Measurements from ENCODE around the gene ALPK3.

The ALPK3 gene

DNA sequence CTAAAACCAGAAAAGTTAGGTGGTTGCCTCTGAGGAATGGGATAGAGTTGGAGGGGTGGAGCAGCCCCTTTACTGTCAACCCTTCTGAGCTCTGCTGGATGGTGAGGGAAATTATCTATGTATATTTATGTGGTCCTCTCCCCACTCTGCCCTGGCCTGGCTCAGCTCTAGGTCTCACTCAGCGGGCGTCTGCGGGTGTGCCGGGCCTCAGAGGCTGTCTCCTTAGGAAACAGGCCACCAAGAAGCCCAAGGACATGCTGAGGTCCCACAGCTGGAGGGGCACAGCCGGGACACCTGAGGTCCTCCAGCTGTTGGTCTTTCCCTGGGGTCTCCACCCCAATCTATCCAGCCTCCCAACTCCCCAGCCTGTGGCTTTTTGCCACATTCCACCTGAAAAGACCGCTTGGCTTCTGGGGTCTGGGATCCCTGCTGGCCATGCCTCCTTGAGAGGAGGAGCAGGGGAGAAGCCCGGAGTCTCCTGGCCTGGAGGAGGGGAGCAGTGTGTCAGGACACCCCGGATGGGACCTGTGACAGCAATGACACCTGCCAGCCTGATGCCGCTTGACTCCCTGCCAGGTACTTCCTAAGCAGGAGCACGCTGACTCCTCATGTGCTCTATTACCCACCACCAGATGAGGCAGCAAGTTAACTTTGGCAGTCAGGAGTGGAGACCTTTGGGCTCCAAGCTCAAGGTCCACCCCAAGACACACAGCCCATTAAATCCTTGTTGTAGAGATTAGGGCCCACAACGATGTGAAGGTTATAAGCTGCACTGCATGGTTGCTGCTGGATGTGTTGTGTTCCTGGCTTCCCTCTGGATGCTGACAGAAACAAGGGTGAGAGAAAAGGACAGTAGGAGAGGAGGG is 67.0 kb downstream of the ALPK3 start, which contains the start of gene SLC28A1:
SLC28A1 (plus strand) TSS at position 747 of the 866 bp plus-strand sequence. CDS start 3,099 bp downstream, outside the sequence.
- no peak within 1 kb of the TSS for H3K4me3 ChIP-seq (ENCODE audit: low read depth, low read length)
- DNase-seq (ENCODE audit: low read depth, low spot score), result no peak
- TF ChIP-seq, protein P1, sequence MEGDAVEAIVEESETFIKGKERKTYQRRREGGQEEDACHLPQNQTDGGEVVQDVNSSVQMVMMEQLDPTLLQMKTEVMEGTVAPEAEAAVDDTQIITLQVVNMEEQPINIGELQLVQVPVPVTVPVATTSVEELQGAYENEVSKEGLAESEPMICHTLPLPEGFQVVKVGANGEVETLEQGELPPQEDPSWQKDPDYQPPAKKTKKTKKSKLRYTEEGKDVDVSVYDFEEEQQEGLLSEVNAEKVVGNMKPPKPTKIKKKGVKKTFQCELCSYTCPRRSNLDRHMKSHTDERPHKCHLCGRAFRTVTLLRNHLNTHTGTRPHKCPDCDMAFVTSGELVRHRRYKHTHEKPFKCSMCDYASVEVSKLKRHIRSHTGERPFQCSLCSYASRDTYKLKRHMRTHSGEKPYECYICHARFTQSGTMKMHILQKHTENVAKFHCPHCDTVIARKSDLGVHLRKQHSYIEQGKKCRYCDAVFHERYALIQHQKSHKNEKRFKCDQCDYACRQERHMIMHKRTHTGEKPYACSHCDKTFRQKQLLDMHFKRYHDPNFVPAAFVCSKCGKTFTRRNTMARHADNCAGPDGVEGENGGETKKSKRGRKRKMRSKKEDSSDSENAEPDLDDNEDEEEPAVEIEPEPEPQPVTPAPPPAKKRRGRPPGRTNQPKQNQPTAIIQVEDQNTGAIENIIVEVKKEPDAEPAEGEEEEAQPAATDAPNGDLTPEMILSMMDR (IDR thresholded peaks at IDR 0.05; ENCODE audit: low read depth, low read length), result no peak
- in situ Hi-C loops (cut with HindIII; ENCODE audit: low sequenced_read_pairs), result no loop called here

DNA sequence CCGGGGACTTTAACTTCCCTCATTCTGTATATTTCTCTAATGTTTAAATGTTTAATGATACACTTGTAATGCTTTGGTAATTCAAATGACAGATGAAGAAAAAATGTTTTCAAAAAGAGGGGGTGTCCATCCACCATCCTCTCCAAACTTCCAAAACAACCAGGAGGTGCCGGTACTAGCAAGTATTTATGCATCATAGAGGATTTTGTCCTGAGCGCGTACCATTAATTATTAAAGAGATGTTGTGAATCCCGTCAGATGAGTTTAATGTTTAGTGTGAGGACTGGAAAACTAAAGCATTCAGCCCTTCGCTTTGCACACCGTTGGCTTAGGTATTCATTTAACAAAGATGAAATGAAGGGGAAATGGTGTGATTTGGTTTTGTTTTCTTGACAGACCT is 68.6 kb downstream of the ALPK3 start:
- no peak overlapping the region for H3K4me3 ChIP-seq (ENCODE audit: low read depth, low read length)
- no peak for DNase-seq (ENCODE audit: low read depth, low spot score)
- TF ChIP-seq, protein P1 (IDR thresholded peaks at IDR 0.05; ENCODE audit: low read depth, low read length), result no peak
- in situ Hi-C loops (cut with HindIII; ENCODE audit: low sequenced_read_pairs), result no loop called here

DNA sequence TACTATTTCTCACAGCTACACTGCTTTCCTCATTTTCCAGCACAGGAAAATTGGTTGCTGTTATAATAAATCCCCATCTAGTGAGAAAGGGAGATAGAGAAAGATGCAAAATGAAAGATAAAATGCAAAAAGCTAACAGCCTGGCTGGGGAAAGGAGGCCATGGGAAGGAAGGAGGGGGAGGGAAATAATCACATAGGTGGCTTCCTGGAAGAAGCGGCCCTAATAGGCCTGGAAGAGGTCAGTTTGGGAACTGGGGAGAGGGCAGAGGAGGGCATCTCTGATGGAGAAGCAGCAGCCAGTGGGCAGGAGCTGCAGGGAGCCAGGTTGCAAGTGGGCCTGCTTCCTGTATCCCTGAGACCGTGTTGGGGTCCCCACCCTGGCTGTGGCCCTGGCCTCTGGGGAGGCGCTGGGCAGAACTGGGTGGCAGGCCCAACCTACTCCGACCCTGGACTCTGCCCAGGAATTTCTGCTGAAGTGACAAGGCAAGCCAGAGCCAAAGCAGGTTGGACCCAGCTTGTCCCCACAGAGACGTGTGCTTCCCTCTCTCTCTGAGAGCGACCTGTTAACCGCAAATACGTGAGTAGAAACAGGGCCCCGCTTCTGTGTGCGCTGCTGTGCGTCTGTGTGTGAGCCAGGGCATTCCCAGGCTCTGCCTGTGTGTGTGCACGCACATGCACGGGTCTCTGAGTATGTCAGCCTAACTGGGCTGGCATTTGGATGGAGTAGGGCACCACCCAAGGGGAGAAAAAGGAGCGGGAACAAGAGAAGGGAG is 69.2 kb downstream of the ALPK3 start:
- no peak for DNase-seq (ENCODE audit: low read depth, low spot score)
- TF ChIP-seq, protein P1 (IDR thresholded peaks at IDR 0.05; ENCODE audit: low read depth, low read length), result no peak
- H3K4me3 ChIP-seq (ENCODE audit: low read depth, low read length), result no peak overlapping the region
- in situ Hi-C loops (cut with HindIII; ENCODE audit: low sequenced_read_pairs), result no loop called here

DNA sequence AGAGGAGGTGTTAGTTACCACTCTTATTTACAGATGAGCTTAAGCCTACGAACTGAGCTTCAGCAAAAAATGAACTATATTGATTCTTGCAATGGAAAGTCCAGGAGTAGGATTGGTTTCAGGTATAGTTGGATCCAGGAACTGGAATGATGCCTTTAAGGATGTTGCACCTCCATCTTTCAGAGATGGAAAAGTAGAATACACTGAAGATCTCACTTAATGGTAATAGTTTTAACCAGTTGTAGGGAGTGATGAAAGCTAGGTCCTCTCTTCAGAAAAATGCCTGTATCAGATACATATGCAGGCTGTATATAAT is 69.8 kb downstream of the ALPK3 start:
- DNase-seq (ENCODE audit: low read depth, low spot score), result no peak
- TF ChIP-seq, protein P1 (IDR thresholded peaks at IDR 0.05; ENCODE audit: low read depth, low read length), result no peak
- no peak overlapping the region for H3K4me3 ChIP-seq (ENCODE audit: low read depth, low read length)
- in situ Hi-C loops (cut with HindIII; ENCODE audit: low sequenced_read_pairs), result no loop called here

DNA sequence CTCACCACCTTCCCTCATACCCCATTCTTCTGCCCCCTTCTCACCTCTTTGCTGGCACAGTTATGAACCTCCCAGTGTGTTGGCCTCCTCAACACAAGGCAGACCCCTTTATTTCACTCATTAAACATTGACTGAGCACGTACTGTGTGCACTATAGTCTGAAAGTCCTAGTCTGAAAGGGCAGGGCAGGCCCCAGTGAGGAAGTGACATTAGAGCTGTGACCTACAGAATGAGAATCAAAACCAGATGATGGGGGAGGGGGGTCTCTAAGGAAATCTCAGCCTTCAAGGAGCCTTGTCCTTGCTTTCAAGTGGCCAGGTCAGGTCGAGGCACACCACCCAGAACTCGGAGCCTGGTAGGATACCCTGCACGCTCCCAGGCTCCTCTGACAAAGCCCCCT is 70.8 kb downstream of the ALPK3 start:
- in situ Hi-C loops (cut with HindIII; ENCODE audit: low sequenced_read_pairs), result no loop called here
- TF ChIP-seq, protein P1 (IDR thresholded peaks at IDR 0.05; ENCODE audit: low read depth, low read length), result no peak
- no peak for DNase-seq (ENCODE audit: low read depth, low spot score)
- no peak overlapping the region for H3K4me3 ChIP-seq (ENCODE audit: low read depth, low read length)

DNA sequence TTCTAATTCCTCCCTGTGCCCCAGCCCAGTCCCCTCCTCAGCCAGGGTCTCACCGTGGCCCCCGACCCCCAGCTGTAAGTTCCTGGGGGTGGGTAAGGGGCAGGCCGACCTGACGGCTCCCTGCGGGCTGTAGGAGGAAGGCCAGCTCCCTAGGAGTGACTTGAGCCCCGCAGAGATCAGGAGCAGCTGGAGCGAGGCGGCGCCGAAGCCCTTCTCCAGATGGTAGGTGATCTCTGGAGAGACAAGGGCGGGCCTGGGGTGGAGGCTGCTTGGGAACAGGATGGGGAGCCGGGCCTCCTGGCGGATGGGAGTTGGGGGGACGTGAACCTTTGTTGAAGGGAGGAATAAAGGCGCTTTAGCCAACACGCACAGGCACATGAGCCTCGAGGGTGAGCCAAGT is 71.5 kb downstream of the ALPK3 start:
- TF ChIP-seq, protein P1 (IDR thresholded peaks at IDR 0.05; ENCODE audit: low read depth, low read length), result no peak
- in situ Hi-C loops (cut with HindIII; ENCODE audit: low sequenced_read_pairs), result no loop called here

More for the DNA sequence above, 71.5 kb downstream of the ALPK3 start:
- DNase-seq (ENCODE audit: low read depth, low spot score), result no peak
- no peak overlapping the region for H3K4me3 ChIP-seq (ENCODE audit: low read depth, low read length)
